HepG2 (cell line): ENCODE data around the gene KLHDC1. TPM values are rescaled to one million over a fixed set of nuclear protein-coding genes. Genes with fewer than 3 reads are reported as not detected.

Experiments used
- ARHGAP35 ChIP-seq: sonication (generic); formaldehyde crosslinking; IDR thresholded peaks from 2 replicates; pipeline ENCODE4 v1.9.0; 2022; ENCODE audit warnings: mild to moderate bottlenecking, inconsistent platforms, moderate library complexity, missing genetic modification reagents, borderline replicate concordance
- ARNT ChIP-seq: fragments of 450-650 bp; IDR thresholded peaks from 2 replicates; pipeline ENCODE4 v1.6.1; 2017
- BRF2 ChIP-seq: sonication (generic); formaldehyde crosslinking; IDR thresholded peaks from 2 replicates; pipeline ENCODE4 v1.8.1; 2022; ENCODE audit warnings: mild to moderate bottlenecking, missing genetic modification reagents
- ELK4 ChIP-seq: sonication (generic); formaldehyde crosslinking; IDR thresholded peaks from 2 replicates; pipeline ENCODE4 v1.9.0; 2021; ENCODE audit warnings: missing genetic modification reagents, borderline replicate concordance
- EZH2 ChIP-seq: conservative IDR thresholded peaks from 2 replicates; pipeline ENCODE4 v1.6.1; 2012; ENCODE audit warnings: mild to moderate bottlenecking, low read depth, low read length, moderate library complexity
- GLI4 ChIP-seq: sonication (generic); formaldehyde crosslinking; IDR thresholded peaks from 2 replicates; pipeline ENCODE4 v1.5.1; 2020; ENCODE audit warnings: missing genetic modification reagents, mild to moderate bottlenecking, moderate library complexity, borderline replicate concordance
- HOXA3 ChIP-seq: sonication (generic); formaldehyde crosslinking; IDR thresholded peaks from 2 replicates; pipeline ENCODE4 v1.5.0; 2020; ENCODE audit warnings: missing genetic modification reagents
- ISL2 ChIP-seq: sonication (generic); formaldehyde crosslinking; IDR thresholded peaks from 2 replicates; pipeline ENCODE4 v1.5.0; 2020; ENCODE audit warnings: missing genetic modification reagents
- KAT7 ChIP-seq: IDR thresholded peaks from 2 replicates; pipeline ENCODE4 v1.6.1; 2018; ENCODE audit warnings: borderline replicate concordance, missing compliant biosample characterization
- NAIF1 ChIP-seq: sonication (generic); formaldehyde crosslinking; IDR thresholded peaks from 2 replicates; pipeline ENCODE4 v1.5.0; 2020; ENCODE audit warnings: mild to moderate bottlenecking, missing genetic modification reagents, borderline replicate concordance
- POGZ ChIP-seq: sonication (generic); formaldehyde crosslinking; IDR thresholded peaks from 2 replicates; pipeline ENCODE4 v1.4.0; 2020; ENCODE audit warnings: mild to moderate bottlenecking, missing genetic modification reagents
- SAP130 ChIP-seq: IDR thresholded peaks from 2 replicates; pipeline ENCODE4 v1.6.1; 2016; ENCODE audit warnings: low read depth
- SMAD3 ChIP-seq: sonication (generic); formaldehyde crosslinking; IDR thresholded peaks from 2 replicates; pipeline ENCODE4 v1.4.0; 2020; ENCODE audit warnings: missing genetic modification reagents
- SNAI1 ChIP-seq: sonication (generic); formaldehyde crosslinking; IDR thresholded peaks from 2 replicates; pipeline ENCODE4 v1.5.0; 2020; ENCODE audit warnings: mild to moderate bottlenecking, missing genetic modification reagents, borderline replicate concordance
- THRA ChIP-seq: sonication (generic); formaldehyde crosslinking; IDR thresholded peaks from 2 replicates; pipeline ENCODE4 v1.4.0; 2020; ENCODE audit warnings: missing genetic modification reagents, borderline replicate concordance
- WIZ ChIP-seq: sonication (generic); formaldehyde crosslinking; IDR thresholded peaks from 2 replicates; pipeline ENCODE4 v1.5.1; 2020; ENCODE audit warnings: mild to moderate bottlenecking, missing genetic modification reagents
- XRCC5 ChIP-seq: fragments of 200-400 bp; formaldehyde crosslinking; optimal IDR thresholded peaks from 2 replicates; pipeline ENCODE3; 2017; ENCODE audit warnings: mild to moderate bottlenecking, low read length
- ZNF329 ChIP-seq: sonication (generic); formaldehyde crosslinking; IDR thresholded peaks from 2 replicates; pipeline ENCODE4 v1.9.0; 2021; ENCODE audit warnings: low read depth, mild to moderate bottlenecking, missing genetic modification reagents
- ZNF598 ChIP-seq: sonication (generic); formaldehyde crosslinking; IDR thresholded peaks from 2 replicates; pipeline ENCODE4 v1.5.1; 2020; ENCODE audit warnings: mild to moderate bottlenecking, missing genetic modification reagents, borderline replicate concordance
- ZNF768 ChIP-seq: sonication (generic); formaldehyde crosslinking; IDR thresholded peaks from 2 replicates; pipeline ENCODE4 v1.4.0; 2020; ENCODE audit warnings: missing genetic modification reagents
- polyA plus RNA-seq, 8 experiments: library from polyadenylated mRNA; depleted of rRNA in 3 of 8; stranded (reverse) in 7 of 8; unstranded in 1 of 8; fragments of >200 nt; fragmentation: Illumina TruSeq in 4 of 8; extraction: Trizol in 4 of 8; gene quantifications; 2 replicates each; pipeline versions ENCODE4 v1.2.1 to v1.2.3, GENCODE V29; 2011 to 2016; ENCODE audit warnings: low read depth in 4 of 8, missing spikeins in 1 of 8, mixed read lengths in 1 of 8; ENCODE audit not compliant: insufficient read depth in 1 of 8
- total RNA-seq, 5 experiments: library from RNA; depleted of rRNA; stranded (reverse); fragments of >200 nt; fragmentation: Illumina TruSeq; extraction: Trizol; gene quantifications; 2 replicates each; pipeline ENCODE4 v1.2.3, GENCODE V29; 2016; ENCODE audit warnings: low read depth in 1 of 5
- TF ChIP-seq, protein P1 (sequence below): sonication (generic); formaldehyde crosslinking; IDR thresholded peaks from 2 replicates; pipeline ENCODE4 v1.4.0; 2020; ENCODE audit warnings: missing genetic modification reagents, borderline replicate concordance

The KLHDC1 gene
- total and polyA plus RNA-seq, 2 of the 13 experiments (the other 11 are each of a cell fraction or from before 2014, with no cell fraction given), result 0.11 TPM; not detected in 1

DNA sequence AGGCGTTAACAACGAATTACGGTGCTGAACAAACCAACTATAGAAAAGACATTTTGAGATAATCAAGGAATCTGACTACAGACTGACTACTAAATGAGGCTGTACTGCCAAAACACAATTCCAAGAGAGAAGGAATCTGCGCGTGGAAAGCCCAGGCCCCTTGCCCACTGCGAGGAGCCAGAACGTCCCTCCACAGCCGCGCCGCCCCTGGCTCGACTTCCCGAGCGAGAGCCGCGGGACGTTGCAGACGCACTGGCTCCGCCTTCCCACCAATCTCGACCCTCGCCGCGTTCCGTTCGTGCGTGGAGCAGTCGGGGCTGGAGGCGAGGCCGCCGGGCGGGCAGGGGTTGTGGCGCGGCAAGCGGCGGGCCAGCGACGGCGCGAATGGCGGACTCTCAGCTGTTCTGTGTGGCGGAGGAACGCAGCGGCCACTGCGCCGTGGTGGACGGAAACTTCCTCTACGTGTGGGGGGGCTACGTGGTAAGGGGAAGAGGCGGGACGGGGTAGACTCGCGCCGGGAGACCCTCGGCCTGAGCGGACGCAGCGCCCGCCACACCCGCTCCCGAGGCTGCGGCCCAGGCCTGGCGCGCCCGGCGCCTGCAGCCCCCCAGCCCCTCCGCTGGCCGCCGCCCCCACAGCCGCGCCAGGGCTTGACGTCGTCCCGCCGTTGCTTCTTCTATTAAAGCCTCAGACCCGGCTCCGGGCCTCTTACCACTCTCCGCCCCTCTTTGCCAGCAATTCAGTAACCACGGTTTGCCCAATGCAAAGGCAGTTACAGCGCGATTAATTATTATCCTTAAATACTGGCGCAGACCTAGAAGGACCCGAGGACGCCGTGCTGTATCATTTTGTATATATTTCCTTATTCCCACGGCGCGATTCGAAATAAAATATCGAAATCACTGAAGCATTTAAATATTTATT, at the start of gene KLHDC1 (continued):
- TF ChIP-seq ELK4 (CRISPR knock-in tag), result no peak
- no peak for TF ChIP-seq ISL2
- TF ChIP-seq ARNT, result no peak
- TF ChIP-seq EZH2, result no peak
- peak; percentile 91 for TF ChIP-seq HOXA3
- 0 out of 2 replicates have a peak, but pooled peaks have one; percentile 45 for TF ChIP-seq GLI4 (CRISPR knock-in tag)
- TF ChIP-seq KAT7 (CRISPR knock-in tag), result peak; percentile 72; the same call in 1 of the 2 replicates
- TF ChIP-seq SMAD3 (CRISPR knock-in tag), result no peak; the same call in 1 of the 2 replicates
- TF ChIP-seq ZNF768 (CRISPR knock-in tag), result peak; percentile 72; the same call in 1 of the 2 replicates
- peak; percentile 70; the same call in 1 of the 2 replicates for TF ChIP-seq SNAI1 (CRISPR knock-in tag)
- TF ChIP-seq XRCC5, result peak; percentile 20
- peak; percentile 79 for TF ChIP-seq SAP130 (CRISPR knock-in tag)
- TF ChIP-seq ZNF598 (CRISPR knock-in tag), result peak; percentile 89; the same call in 1 of the 2 replicates
- no peak for TF ChIP-seq THRA (CRISPR knock-in tag)
- 0 out of 2 replicates have a peak, but pooled peaks have one; percentile 47 for TF ChIP-seq ZNF329 (CRISPR knock-in tag)
- peak; percentile 75 for TF ChIP-seq POGZ (CRISPR knock-in tag)
- TF ChIP-seq NAIF1 (CRISPR knock-in tag), result peak; percentile 78; the same call in 1 of the 2 replicates
- 0 out of 2 replicates have a peak, but pooled peaks have one; percentile 65 for TF ChIP-seq ARHGAP35
- TF ChIP-seq BRF2 (CRISPR knock-in tag), result no peak
- TF ChIP-seq WIZ (CRISPR knock-in tag), result peak; percentile 68; the same call in 1 of the 2 replicates
- TF ChIP-seq, protein P1, sequence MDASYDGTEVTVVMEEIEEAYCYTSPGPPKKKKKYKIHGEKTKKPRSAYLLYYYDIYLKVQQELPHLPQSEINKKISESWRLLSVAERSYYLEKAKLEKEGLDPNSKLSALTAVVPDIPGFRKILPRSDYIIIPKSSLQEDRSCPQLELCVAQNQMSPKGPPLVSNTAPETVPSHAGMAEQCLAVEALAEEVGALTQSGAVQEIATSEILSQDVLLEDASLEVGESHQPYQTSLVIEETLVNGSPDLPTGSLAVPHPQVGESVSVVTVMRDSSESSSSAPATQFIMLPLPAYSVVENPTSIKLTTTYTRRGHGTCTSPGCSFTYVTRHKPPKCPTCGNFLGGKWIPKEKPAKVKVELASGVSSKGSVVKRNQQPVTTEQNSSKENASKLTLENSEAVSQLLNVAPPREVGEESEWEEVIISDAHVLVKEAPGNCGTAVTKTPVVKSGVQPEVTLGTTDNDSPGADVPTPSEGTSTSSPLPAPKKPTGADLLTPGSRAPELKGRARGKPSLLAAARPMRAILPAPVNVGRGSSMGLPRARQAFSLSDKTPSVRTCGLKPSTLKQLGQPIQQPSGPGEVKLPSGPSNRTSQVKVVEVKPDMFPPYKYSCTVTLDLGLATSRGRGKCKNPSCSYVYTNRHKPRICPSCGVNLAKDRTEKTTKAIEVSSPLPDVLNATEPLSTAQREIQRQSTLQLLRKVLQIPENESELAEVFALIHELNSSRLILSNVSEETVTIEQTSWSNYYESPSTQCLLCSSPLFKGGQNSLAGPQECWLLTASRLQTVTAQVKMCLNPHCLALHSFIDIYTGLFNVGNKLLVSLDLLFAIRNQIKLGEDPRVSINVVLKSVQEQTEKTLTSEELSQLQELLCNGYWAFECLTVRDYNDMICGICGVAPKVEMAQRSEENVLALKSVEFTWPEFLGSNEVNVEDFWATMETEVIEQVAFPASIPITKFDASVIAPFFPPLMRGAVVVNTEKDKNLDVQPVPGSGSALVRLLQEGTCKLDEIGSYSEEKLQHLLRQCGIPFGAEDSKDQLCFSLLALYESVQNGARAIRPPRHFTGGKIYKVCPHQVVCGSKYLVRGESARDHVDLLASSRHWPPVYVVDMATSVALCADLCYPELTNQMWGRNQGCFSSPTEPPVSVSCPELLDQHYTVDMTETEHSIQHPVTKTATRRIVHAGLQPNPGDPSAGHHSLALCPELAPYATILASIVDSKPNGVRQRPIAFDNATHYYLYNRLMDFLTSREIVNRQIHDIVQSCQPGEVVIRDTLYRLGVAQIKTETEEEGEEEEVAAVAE (CRISPR knock-in tag), result no peak
